ENCODE data around the gene HTR4.

The HTR4 gene

GRCh38 chr5:148663509-148663908 is 9.2 kb upstream of the HTR4 start:
- DNase-seq (ENCODE audit: low read depth in 2 of 3, low spot score in 2 of 3): no peak

- no peak for DNase-seq (ENCODE audit: low read depth in 2 of 3, low spot score in 2 of 3)
Observed at GRCh38 chr5:148660346-148660660, 6.0 kb upstream of the HTR4 start.

GRCh38 chr5:148659641-148660345 is 5.5 kb upstream of the HTR4 start:
- DNase-seq (ENCODE audit: low read depth in 2 of 3, low spot score in 2 of 3): no peak

GRCh38 chr5:148653291-148653835 is 964 bp downstream of the HTR4 start:
- no peak for DNase-seq (ENCODE audit: low read depth in 2 of 3, low spot score in 2 of 3)

- no peak for DNase-seq (ENCODE audit: low read depth in 2 of 3, low spot score in 2 of 3)
Observed at GRCh38 chr5:148651528-148651927, 2.8 kb downstream of the HTR4 start.

GRCh38 chr5:148645527-148645926 is 8.8 kb downstream of the HTR4 start:
- no peak for DNase-seq (ENCODE audit: low read depth in 2 of 3, low spot score in 2 of 3)

GRCh38 chr5:148641735-148642134 is 12.6 kb downstream of the HTR4 start:
- no peak for DNase-seq (ENCODE audit: low read depth in 2 of 3, low spot score in 2 of 3)

GRCh38 chr5:148640471-148640870 is 13.9 kb downstream of the HTR4 start:
- no peak for DNase-seq (ENCODE audit: low read depth in 2 of 3, low spot score in 2 of 3)

- no peak for DNase-seq (ENCODE audit: low read depth in 2 of 3, low spot score in 2 of 3)
Observed at GRCh38 chr5:148639081-148639480, 15.2 kb downstream of the HTR4 start.

- no peak for DNase-seq (ENCODE audit: low read depth in 2 of 3, low spot score in 2 of 3)
Observed at GRCh38 chr5:148636353-148636752, 18.0 kb downstream of the HTR4 start.

- DNase-seq (ENCODE audit: low read depth in 2 of 3, low spot score in 2 of 3): no peak
Observed at GRCh38 chr5:148635321-148636083, 18.8 kb downstream of the HTR4 start.

GRCh38 chr5:148633067-148633377 is 21.3 kb downstream of the HTR4 start:
- DNase-seq (ENCODE audit: low read depth in 2 of 3, low spot score in 2 of 3): no peak

GRCh38 chr5:148632255-148633066 is 21.9 kb downstream of the HTR4 start:
- DNase-seq (ENCODE audit: low read depth in 2 of 3, low spot score in 2 of 3): no peak

GRCh38 chr5:148626986-148627385 is 27.3 kb downstream of the HTR4 start:
- DNase-seq (ENCODE audit: low read depth in 2 of 3, low spot score in 2 of 3): no peak

- no peak for DNase-seq (ENCODE audit: low read depth in 2 of 3, low spot score in 2 of 3)
Observed at GRCh38 chr5:148626081-148626613, 28.2 kb downstream of the HTR4 start.

- no peak for DNase-seq (ENCODE audit: low read depth in 2 of 3, low spot score in 2 of 3)
Observed at GRCh38 chr5:148625250-148625649, 29.1 kb downstream of the HTR4 start.

- no peak for DNase-seq (ENCODE audit: low read depth in 2 of 3, low spot score in 2 of 3)
Observed at GRCh38 chr5:148623741-148624140, 30.6 kb downstream of the HTR4 start.

GRCh38 chr5:148623101-148623500 is 31.2 kb downstream of the HTR4 start:
- no peak for DNase-seq (ENCODE audit: low read depth in 2 of 3, low spot score in 2 of 3)

GRCh38 chr5:148620696-148621095 is 33.6 kb downstream of the HTR4 start:
- no peak for DNase-seq (ENCODE audit: low read depth in 2 of 3, low spot score in 2 of 3)

GRCh38 chr5:148620091-148620490 is 34.2 kb downstream of the HTR4 start:
- no peak for DNase-seq (ENCODE audit: low read depth in 2 of 3, low spot score in 2 of 3)

GRCh38 chr5:148619484-148619883 is 34.8 kb downstream of the HTR4 start:
- DNase-seq (ENCODE audit: low read depth in 2 of 3, low spot score in 2 of 3): no peak

All from activated CD8-positive, alpha-beta memory T cell treated with anti-CD3 and anti-CD28 coated beads for 48 hours (primary cell).